Stimulated activated CD8-positive, alpha-beta memory T cell treated with anti-CD3 and anti-CD28 coated beads, Interleukin-7, amount 100 ng/mL, for 4 hours (primary cell): Measurements from ENCODE around the gene KL.

ENCODE experiments used
- DNase-seq, 2 donors: peaks; one replicate each; pipeline ENCODE4 v3.0.0-alpha.2; 2020; ENCODE audit warnings: low read depth in 2 of 2

KL gene

DNA sequence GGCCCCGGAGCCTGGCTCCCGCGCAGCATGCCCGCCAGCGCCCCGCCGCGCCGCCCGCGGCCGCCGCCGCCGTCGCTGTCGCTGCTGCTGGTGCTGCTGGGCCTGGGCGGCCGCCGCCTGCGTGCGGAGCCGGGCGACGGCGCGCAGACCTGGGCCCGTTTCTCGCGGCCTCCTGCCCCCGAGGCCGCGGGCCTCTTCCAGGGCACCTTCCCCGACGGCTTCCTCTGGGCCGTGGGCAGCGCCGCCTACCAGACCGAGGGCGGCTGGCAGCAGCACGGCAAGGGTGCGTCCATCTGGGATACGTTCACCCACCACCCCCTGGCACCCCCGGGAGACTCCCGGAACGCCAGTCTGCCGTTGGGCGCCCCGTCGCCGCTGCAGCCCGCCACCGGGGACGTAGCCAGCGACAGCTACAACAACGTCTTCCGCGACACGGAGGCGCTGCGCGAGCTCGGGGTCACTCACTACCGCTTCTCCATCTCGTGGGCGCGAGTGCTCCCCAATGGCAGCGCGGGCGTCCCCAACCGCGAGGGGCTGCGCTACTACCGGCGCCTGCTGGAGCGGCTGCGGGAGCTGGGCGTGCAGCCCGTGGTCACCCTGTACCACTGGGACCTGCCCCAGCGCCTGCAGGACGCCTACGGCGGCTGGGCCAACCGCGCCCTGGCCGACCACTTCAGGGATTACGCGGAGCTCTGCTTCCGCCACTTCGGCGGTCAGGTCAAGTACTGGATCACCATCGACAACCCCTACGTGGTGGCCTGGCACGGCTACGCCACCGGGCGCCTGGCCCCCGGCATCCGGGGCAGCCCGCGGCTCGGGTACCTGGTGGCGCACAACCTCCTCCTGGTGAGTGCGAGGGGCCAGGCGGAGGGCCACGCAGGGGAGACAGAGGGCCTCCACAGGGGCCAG lies at the start of gene KL:
Gene KL (plus strand): TSS at position 10 of the 909 bp plus-strand sequence. CDS start 18 bp downstream, at position 28.
- DNase-seq, result no peak

DNA sequence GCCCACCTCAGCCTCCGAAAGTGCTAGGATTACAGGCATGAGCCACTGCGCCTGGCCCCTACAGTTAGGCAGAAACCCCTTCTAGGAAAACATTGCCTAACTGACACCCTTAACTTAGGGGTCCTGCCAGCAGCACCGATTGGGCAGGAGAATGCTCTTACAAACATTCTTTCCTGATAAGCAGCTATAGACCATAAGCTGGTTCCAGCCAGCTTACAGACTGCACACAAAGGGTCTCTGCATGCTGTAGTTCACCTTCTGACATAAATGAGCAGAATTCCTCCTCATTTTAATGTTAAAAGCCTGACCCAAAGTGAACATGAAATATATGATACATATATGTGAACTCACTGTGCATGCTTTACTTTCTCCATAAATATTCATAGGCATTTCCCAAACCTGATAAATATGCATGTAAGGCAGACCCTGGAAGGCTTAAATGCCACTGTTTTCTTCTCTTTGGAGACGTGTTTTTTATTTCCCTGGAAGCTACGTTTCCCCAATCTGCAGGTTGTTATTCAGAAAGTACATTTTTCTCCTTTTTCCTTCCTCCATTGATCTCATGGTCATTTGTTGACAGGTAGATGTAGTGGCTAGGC lies 48.5 kb upstream of the KL start:
- no peak for DNase-seq

DNA sequence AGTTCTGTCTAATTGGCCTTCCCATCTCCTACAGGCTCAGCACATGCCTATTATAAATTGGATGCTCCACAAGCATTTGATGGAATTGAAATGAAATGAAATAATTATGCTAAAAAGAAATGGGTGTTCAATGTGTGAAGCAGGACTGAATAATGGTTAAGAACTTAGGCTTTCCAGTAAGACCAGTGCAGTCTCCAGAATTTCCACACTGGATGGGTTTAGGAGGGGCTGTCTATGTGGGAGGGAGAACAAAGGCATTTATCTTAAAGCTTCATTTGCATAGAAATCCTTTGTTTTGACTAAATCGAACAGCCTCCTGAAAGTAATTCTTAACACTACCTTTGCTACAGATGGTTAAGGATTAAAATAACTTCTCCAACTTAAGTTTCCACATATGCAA lies 47.9 kb upstream of the KL start:
- DNase-seq, result no peak

DNA sequence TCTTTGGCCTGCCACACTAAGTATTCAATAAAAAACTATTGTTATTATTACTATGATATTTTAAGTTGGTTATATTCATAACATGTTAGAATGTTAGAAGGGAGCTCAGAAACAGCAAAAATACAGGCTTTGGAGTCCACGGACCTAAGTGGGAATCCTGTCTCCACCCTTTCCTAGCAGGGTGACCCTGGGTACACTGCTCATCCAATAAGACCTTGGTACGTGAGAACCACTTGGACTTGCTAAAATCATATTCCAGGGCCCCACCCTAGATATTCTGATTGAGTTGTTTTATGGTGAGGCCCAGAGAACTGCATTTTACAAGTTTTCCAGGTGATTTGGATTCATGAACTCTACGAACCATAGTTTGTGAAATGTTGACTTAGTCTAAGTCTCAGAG lies 47.4 kb upstream of the KL start:
- no peak for DNase-seq

DNA sequence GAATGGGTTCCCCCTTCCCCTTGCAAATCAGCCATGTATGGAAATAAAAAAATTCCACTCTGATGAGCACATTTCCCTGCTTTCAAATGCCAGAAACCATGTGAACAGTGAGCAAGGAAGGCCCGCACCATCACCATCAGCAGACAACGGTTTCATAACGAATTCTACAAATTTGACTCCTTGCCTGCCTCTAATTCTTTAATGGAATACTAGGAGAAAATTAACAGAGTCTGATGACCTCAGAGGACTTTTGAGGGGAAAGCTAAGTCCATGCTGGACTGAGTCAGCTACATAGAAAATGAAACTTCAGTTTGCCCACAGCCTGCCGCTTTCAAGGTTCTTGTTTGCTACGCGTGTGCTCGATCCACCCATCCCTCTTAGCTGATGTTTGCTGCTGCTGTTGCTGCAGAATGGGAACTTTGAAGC lies 46.7 kb upstream of the KL start:
- no peak for DNase-seq

DNA sequence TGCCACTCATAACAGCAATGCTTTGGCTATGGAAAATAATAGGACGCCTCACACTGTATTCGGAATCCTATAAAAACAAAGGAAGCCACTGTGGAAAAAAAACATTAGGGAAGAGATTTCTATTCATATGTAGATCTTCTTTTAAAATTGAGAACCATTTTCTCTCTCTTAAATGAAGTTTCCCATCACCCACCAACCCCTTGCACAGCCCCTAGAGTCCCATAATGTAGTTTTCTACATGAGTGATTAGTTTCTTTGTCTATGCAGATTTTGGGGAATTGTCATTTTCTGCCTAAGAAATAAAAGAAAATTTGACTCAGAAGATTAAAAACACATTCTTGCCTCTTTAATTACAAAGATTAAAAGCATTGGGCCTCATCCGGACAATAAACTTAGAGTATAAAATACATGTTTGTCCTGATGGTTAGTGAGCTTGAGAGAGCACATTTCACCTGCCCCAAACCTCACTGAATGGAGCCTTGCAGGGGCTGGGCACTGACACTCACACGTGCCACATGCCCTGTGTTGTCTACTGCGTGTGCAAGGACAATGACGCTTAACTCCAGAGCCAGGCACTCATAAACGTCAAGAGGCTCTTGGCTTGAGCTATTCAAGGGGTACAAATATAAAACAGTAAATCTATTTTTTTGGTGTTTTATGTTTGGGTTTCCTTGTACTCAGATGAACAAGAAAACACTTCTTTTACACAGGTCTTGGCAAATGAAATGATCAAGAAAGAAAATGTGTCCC lies 40.0 kb upstream of the KL start:
- DNase-seq, result no peak

DNA sequence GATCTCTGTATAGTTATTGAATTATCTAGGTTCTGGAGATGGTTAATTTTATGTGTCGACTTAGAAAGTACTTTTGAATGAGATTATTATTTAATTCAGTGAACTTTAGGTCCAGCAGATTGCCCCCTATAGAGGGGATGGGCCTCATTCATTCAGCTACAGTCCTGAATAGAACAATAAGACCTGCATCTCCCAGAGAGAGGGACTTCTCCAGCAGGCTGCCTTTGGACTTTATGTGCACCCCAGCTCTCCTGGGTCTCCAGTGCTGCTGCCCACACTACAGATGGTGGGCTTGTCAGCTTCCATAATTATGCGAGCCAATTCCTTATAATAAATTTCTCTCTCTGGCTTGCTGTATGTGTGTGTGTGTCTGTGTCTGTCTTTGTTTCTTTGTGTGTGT lies 39.3 kb upstream of the KL start:
- no peak for DNase-seq

DNA sequence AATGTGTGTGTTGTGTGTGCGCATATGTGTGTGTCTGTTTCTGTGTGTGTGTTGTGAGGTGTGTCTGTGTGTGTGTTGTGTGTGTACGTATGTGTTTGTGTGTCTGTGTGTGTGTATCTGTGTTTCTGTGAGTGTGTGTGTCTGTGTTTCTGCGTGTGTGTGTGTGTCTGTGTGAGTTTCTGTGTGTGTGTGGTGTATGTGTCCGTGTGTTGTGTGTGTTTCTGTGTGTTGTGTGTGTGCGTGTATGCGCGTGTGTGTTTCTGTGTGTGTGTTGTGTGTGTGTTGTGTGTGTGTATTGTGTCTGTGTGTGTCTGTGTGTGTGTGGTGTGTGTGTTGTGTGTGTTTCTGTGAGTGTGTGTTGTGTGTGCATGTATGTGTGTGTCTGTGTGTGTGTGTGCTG lies 38.9 kb upstream of the KL start:
- no peak for DNase-seq

DNA sequence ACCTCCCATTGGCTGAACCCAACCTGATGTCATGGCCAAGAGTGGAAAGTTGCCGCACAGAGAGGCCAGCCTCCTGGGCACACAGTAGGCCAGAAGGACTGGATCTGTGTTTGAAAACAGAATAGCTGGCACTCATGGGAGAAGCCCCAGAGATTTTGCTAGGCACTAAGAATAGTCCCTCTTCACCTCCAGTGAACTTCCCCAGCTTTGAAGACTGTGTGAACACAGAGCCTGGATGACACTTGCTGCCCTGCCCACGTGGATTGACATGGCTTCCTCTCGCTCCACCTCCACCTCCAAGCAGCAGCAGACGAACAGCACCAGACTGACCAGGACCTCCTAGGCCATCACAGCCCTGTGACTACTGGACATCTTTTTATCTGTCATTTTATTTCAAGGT lies 37.9 kb upstream of the KL start:
- DNase-seq, result no peak

DNA sequence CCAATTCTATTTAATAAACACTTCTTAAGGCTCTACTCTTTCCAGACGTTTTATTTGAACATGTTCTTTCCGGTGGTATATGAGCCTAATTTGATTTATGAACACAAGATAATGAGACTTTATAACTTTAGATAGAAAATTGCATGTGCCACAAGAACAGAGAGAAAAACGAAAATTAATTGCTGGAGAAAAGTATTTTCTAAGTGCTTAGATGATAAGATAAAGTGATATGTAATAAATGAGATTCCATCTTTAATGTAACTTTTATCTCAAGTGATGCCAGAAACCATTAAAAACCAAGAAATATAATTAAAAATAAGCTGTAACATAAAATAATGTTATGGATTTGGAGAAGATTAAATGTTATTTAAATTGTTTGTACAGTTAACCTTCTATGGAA lies 33.2 kb upstream of the KL start:
- DNase-seq, result no peak

DNA sequence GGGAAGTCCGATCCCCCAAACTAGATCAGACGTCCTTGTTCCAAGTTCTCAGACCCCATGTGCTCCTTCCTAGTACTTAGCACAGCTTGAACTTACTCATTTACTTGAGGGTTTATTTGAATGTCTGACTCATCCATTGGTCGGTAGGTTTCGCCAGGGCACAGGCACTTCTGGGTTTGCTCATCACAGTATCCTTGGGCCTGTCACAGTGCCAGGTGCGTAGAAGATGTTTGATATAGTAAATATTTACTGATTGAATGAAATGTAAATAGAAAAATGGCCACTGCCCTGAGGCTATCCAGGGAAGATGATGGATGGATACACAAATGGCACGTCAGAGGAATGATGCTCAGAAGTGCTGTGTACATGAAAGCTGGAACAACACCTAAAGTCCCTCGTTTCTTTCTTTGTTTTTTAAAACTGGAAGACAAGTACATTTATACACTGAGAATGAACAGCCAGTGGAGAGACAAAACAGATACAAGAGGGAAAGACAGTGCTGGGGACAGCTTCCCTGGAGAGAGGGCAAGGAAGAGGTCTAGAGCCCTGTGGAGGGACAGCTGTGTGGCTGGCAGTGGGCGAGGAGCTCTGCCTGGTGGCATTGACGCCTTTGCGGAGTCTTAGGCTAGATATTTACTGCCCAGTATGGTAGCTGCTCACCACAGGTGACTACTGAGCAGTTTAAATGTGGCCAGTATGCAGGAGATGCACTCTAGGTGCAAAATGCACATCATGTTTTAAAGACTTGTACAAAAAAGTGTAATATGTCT lies 31.2 kb upstream of the KL start:
- DNase-seq, result no peak

DNA sequence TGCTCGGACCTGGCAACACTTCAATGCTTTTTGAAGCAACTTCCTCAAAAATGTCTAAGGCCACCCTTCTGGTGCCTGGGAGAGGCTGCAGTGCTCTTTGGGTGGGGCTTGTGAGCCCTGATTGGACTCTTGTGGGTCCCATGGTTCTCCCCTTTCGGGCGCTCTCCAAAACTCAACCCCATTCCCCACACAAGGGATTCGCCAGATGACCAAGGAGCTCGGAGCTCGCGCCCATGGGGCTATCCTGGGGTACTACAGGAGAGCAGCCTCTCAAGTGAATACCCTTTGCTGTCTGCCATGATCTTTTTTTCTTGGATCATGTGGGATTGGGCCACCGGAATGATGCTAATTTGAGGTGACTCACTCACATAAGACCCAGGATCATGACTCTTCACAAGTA lies 29.7 kb upstream of the KL start:
- DNase-seq, result no peak

DNA sequence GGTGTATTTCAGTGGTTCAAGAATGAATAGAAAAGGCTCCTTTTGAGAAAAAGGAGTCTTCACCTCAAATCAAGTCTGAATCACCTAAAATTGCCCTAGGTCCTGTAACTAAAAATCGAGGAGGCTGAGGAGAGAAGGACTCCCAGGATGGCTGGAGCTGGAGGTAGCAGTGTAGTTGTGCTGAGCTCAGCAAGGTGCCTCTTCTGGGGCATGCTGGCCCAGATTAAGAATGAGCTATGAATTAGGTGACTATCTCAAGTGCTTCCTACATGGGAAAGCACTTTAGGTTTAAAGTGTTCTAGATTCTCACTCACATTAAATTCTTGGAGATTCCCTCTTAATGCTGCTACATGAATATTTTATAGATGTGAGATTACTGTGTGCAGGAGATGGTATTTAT lies 28.8 kb upstream of the KL start:
- DNase-seq, result no peak

DNA sequence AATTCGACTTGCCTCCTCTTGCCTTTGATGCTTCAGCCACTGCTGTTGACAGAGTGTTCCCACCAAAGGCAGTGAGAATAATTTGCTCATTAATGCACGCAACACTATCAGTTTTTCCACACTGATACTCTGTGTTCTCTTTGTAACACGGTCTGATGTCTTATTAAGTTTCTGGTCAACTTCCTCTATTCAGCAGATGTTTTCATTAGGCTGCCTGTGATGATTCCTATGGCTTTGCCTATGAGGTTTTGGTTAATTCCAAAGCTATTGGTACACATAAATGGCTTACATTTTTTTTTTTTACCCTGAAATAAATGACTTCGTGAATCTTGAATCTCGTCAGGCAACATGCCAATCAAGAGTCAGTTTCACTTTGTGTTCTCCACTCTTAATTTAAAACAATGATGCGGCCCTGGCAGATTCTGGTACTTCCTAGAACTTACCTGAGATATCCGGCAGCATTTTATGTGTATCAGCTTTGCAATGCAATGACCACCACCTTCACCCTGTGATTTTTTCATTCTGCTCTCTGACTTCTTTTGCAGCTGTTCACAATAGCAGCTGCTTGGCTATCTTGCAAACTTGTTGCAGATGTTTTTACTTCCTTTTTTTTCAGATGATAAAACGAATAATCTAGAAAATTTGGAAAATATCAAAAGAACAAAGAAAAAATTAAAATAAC lies 27.5 kb upstream of the KL start:
- DNase-seq, result no peak

DNA sequence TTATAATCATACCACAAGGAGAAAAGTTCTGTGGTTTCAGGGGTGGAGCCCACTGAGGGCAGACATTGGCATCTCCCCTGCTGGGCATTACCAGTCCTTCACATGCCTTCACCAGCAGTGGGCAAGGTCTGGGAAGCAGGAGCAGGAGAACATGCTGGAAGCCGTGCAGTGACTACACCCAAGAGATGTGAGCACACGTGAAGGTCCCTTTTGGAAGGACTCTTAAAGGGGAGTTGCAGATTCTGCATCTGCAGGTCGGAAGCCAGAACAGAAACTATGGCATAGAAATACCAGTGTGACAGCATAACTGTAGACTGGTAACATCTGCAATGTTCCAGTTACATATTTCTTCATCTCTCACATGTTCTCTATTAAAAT lies 26.9 kb upstream of the KL start:
- DNase-seq, result no peak

DNA sequence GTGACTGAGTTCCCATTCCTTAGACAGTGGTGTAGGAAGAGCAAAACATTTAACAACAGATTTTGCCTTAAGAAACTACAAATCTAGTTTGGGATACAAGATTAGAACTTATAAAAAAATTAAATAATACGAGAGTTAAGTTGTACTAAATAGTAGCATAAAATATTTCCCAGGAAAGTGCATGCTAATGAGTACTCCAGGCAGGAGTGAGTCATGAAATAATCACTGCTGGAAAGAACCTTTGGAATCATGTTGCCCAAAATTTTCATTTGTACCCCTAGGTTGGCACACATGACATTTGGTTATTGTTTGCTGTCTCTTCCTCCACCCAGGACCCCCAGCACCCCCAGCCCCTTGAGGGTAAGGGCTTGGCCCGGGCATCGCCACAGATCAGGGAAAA lies 26.3 kb upstream of the KL start:
- DNase-seq, result no peak

DNA sequence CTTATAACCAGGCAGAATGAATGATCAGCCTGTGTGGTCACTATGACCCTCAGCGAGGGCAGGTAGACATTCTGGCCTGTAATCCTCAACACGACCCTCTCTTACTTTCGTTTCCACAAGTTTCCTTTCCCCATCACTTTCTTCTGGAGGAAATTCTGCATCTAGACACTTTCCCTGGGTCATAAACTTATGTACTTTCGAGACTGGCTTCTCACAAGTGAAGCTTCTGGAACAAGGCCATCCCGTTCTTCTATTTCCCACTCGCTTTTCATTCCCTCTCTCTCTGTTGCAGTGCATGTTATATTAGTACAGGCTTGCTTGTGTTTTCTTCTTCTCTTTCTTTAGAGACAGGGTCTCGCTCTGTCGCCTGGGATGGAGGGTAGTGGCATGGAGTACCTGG lies 23.1 kb upstream of the KL start:
- DNase-seq, result no peak

DNA sequence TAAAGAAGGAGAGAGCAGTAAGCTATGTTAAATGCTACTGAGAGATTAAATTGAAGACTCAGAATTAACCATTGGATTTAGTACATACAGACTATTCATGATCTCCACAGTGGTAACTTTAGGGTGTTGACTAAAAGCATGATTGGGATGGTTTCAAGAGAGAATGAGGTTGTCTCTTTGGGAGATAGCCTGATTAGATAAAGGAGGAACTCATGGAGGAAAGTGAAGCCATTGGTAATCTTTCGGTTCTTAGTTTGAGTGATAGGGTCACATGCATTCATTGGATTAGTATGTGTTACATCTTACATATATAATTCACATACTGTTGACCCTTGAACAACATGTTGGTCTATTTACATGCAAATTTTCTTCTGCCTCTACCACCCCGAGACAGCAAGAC lies 18.8 kb upstream of the KL start:
- DNase-seq, result no peak

DNA sequence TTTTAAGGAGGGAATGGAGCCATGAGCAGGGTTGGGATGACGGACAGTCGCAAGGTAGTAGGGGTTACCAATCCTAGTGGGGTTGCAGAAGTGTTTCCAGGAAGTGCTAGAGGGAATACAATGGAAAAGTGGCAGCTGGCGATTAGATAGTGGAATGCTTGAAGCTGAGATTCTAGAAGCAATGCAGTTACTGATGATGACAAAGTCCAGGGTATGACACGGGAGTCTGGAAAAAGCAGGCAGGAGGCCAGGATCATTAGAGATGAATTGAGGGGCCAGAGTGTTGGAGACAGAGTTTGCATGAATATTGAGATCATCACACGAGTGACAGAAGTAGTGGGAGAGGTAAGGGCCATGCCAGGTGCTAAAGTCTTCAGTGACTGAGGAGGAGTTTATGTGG lies 17.3 kb upstream of the KL start:
- DNase-seq, result no peak

DNA sequence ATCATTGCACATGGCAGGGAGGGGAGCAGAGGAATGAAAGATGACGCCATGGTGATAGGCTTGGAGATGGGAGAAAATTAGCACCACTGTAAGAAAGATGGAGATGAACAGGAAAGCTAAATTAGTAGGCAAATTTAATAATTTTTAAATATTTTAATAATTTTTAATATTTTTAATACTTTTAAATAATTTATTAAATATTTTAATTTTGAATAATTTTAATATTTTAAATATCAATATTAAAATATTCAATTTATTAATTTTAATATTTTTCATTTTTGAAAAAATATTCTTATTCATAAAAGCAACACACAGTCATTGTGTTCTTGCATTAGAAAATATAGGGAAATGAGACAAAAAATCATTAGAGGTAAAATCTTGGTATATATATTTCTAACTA lies 15.9 kb upstream of the KL start:
- DNase-seq, result no peak

DNA sequence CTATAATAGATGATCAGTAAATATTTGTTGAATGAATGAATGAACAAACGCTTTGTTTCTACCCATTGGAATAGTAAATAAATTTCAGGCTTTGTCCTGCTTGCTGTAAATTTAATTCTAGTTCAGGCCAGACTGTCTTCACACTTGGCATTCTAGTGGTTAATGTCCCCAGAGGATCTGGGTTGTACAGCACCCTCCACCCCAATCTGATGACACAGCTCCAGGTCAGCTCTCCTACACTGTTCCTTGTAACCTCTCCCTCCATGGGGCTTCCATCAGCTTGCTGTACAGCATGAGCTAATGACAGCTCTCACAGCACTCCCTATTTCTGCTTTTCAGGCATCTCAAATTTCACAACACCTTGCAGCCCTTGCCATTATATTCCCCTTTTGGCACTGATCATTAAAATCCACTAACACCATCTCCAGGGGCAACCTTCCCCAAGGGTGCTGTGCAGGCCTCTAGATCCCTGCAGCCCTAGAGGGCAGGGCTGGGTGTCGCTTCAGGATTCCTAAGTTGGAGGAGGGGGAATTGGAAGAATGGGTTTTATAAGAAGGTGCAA lies 12.7 kb upstream of the KL start:
- no peak for DNase-seq
